Measurements from ENCODE around the gene DIP2C.

DNA sequence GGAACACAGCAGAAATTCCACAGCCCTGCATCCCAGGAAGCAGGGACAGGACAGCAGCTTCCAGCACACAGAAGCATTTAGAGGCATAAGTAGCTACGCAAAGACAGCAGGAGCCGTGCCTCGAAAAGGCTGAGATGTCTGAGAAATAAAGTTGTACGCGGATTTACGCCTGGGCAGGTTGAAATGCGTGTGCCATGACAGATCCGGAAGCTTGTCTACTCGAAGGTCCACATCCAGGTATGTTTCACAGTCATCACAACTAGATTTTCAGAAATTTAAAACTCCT lies 26.1 kb downstream of the DIP2C start:
- TF ChIP-seq, protein P1, sequence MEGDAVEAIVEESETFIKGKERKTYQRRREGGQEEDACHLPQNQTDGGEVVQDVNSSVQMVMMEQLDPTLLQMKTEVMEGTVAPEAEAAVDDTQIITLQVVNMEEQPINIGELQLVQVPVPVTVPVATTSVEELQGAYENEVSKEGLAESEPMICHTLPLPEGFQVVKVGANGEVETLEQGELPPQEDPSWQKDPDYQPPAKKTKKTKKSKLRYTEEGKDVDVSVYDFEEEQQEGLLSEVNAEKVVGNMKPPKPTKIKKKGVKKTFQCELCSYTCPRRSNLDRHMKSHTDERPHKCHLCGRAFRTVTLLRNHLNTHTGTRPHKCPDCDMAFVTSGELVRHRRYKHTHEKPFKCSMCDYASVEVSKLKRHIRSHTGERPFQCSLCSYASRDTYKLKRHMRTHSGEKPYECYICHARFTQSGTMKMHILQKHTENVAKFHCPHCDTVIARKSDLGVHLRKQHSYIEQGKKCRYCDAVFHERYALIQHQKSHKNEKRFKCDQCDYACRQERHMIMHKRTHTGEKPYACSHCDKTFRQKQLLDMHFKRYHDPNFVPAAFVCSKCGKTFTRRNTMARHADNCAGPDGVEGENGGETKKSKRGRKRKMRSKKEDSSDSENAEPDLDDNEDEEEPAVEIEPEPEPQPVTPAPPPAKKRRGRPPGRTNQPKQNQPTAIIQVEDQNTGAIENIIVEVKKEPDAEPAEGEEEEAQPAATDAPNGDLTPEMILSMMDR (IDR thresholded peaks at IDR 0.05) = no peak
- TF ChIP-seq EP300 (IDR thresholded peaks at IDR 0.05; ENCODE audit: low read depth) = no peak

All from transverse colon (tissue), 3 donors.